Measurements from ENCODE around the gene ZNF189.

Gene ZNF189

GRCh38 chr9:101398068-101398929 lies at the start of gene ZNF189, which contains the start of gene MRPL50:
Gene ZNF189 (plus strand): TSS chr9:101398851. CDS start chr9:101399157, 306 bp downstream.
Gene MRPL50 (minus strand): TSS chr9:101398618. CDS start chr9:101398592, 26 bp downstream.
- DNase-seq, result peak; percentile 99

DNA sequence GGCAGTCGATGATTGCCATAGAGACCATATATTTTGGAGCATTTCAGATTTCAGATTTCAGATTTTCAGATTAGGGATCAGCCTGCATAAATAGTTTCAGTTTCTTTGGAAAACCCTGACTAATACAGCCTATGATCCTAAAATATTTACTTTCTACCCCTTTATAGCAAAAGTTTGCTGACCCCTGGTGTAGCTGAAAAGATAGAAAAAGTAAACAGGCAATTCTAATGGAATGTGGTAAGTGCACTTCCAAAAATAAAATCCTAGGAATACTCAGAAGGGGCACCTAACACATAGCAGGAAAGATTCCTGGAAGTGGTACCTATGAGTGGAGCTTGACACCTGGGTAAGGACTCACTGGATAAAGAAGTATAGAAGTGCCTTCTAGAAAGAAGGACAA lies 48.4 kb upstream of the ZNF189 start:
- no peak for DNase-seq

GRCh38 chr9:101352892-101353463 lies 45.7 kb upstream of the ZNF189 start:
- no peak for DNase-seq

- DNase-seq, result no peak
Observed at GRCh38 chr9:101353683-101354082, 45.0 kb upstream of the ZNF189 start.

DNA sequence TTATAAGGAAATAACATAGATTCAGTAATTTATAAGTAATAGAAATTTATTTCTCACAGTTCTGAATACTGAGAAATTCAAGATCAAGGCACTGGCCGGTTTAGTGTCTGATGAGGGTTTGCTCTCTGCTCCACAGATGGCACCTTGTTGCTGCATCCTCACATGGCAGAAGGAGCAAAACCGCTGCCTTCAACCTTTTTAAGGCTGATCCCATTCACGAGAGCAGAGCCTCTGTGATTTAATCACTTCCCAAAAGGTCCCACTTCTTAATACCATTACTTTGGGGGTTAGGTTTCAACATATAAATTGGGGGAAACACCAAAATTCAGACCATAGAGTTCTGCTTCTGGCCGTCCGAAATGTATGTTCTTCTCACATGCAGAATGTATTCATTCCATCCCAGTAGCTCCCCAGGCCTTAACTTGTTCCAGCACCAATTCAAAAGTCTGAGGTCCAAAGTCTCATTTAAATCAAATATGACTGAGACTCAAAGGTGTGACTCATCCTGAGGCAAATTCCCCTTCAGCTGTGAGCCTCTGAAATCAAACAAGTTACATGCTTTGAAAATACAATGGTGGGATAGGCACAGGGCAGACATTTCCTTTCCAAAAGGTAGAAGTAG lies 44.4 kb upstream of the ZNF189 start:
- no peak for DNase-seq

GRCh38 chr9:101354765-101355708 lies 43.6 kb upstream of the ZNF189 start:
- DNase-seq, result no peak

GRCh38 chr9:101356619-101357018 lies 42.0 kb upstream of the ZNF189 start:
- DNase-seq, result no peak

GRCh38 chr9:101359679-101360078 lies 39.0 kb upstream of the ZNF189 start:
- DNase-seq, result no peak

DNA sequence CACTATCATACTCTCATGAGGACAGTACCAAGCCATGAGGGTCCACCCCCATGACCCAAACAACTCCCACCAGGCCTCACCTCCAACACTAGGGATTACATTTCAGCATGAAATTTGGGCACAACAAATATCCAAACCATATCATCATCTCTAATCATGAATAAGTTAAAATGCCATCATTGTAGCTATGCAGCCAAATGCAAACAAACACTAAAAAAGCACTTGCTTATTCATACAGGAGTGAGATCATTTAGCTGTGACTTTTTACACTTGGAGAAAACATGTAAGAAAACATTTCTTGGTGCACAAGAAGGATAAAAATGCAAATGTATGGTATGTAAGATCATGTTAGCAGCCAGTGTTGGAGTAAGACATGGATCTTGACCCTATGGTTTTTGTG lies 38.0 kb upstream of the ZNF189 start:
- no peak for DNase-seq

DNA sequence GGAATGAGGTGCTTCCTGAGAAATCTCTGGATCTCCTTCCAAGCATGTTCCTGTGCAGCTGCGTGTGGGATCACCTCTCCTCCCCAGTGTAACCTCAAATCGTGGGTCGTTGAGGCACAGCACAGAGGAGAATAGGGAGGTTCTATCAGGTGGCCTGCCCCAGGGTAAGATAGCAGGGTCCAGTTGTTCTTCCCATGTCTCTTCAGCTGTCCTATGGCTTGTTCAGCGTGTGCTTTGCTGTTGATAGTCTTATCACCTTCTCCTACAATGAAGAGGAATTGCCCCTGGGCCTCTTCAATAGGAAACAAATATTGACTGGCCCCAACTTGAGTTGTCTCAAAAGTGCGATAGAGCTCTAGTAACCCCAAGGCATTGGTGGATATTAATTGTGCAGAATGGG lies 36.2 kb upstream of the ZNF189 start:
- DNase-seq, result no peak

DNA sequence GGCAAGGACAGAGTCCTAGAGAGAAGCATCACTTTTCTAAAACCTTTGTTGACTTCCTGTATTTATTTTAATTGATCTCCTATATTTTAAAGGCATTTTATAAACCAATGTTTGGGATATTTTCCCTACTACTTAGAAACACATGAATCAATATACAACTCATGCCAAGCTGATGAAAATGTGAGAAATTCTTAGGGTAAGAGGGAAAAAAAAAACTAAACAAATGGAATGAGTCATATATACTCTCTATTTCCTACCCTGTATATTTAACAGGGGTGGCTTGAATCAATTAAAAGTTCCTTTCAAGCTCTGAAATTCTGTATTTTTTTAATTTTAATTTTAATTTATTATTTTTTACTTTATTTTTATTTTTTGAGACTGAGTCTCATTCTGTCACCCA lies 33.5 kb upstream of the ZNF189 start:
- no peak for DNase-seq

- no peak for DNase-seq
Observed at GRCh38 chr9:101366038-101366756, 32.5 kb upstream of the ZNF189 start.

DNA sequence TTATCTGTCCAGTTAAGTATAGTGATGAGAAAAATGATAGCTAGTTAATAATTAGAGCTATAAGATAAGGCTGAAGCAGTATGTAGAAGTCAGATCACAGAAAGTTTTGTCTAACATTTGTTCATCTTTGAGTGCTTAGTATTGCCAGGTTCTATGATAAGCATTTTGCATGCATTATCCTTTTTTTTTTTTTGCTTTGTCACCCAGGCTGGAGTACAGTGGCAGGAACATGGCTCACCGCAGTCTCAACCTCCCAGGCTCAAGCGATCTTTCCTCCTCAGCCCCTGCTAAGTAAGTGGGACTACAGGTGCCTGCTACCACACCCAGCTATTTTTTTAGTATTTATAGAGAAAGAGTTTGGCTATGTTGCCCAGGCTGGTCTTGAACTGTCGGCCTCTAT lies 31.3 kb upstream of the ZNF189 start:
- DNase-seq, result no peak

DNA sequence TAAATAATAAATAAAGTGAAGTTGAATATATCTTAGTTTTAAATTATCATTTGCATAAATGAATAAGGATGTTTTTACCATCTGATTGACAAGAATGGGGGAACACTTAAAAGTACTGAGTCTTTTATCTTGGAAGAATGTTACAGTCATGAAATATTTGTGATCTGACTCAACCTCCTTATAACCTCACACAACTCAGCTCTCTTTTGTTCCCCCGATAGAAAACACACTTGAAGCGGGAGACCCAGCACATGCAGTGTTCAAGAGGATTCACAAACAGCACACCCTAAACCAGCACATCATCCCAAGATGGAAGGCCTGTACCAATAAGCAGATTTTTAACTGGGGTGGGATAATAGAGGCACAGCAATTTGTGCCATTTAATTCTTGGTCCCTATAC lies 29.4 kb upstream of the ZNF189 start:
- no peak for DNase-seq

DNA sequence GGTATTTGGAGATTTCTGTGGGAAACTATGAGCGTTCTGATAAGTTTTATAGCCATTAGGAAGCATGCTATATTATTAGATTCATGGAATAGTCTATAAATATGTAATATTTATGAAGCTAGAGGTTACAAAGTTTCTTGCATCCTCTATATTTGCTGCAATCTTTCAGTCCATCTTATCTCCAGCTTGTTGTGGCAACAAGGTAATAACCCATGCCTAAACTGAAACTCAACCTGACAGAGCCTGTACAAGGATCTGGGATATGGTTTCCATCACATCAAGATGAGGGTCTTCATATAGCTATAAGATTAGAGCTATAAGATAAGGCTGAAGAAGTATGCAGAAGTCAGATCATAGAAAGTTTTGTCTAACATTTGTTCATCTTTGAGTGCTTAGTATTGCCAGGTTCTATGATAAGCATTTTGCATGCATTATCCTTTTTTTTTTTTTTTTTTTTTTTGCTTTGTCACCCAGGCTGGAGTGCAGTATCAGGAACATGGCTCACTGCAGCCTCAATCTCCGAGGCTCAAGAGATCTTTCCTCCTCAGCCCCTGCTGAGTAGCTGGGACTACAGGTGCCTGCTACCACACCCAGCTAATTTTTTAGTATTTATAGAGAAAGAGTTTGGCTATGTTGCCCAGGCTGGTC lies 28.6 kb upstream of the ZNF189 start:
- no peak for DNase-seq

GRCh38 chr9:101371813-101372212 lies 26.8 kb upstream of the ZNF189 start:
- DNase-seq, result no peak

GRCh38 chr9:101372327-101373118 lies 26.1 kb upstream of the ZNF189 start:
- no peak for DNase-seq

GRCh38 chr9:101375546-101375945 lies 23.1 kb upstream of the ZNF189 start:
- DNase-seq, result no peak

DNA sequence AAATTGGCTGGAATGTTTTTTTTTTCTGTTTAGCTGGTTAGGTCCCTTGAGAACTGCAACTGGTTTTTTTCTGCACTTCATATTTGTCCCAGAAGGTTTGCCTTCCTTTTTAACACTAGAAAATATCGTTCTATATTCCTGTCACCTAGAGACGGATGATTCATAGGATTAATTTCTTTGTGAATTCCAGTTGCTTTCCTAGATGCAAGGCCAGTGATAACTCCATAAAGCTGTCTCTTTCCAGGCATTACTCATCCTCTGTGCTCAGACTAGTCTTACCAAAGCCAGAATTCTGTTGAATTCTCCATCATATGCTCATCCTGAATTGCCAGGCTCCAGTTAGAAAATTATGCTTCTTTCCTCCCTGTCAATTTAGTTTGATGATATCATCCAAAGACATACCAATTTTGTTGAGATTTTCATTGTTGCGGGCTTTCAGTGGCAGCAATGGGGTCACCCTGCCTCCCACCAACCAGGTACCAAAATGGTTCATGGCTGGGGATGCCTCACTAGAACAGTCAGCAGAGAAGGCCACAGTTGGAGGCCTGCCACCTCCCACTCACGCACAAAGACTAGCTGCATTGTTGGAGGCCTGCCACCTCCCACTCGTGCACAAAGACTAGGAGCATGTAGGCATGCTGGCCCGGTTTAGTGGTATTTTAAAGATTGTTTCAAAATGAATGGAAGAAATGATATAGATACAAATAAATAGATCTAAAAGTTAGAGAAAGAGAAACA lies 22.4 kb upstream of the ZNF189 start:
- no peak for DNase-seq

DNA sequence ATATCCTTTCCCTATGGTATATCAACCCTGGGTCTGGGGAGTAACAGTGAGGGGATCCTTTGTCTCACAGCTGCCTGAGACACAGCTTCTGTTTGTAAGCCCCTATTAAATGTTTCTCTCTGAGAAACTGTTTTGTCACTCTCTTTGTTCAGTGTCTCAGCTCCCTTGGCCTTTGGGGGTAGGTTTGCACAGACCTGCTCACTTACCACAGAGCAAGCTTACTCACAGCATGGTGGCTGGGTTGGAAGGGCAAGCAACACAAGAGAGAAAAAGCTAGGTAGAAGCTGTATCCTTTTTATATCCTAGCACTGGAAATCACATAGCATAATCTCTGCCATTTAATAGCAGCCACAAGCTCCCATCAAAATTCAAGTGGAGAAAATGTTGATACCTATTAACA lies 18.4 kb upstream of the ZNF189 start:
- no peak for DNase-seq

All from suppressor macrophage treated with lipopolysaccharide for 1 hour (primary cell).